Large intestine (tissue), 3 donors: ENCODE measurements around the gene NLGN1. TPM values are rescaled to one million over a fixed set of nuclear protein-coding genes. Genes with fewer than 3 reads are reported as not detected.

Experiments used
- DNase-seq, 2 donors: peaks; one replicate each; pipeline versions ENCODE4 v3.0.0 to v3.0.0-alpha.2; 2013
- H3K27ac ChIP-seq: one replicate; pipeline ENCODE4 v1.5.1; 2013; ENCODE audit warnings: low read length
- H3K27me3 ChIP-seq: 2 replicates; pipeline ENCODE4 v1.6.1; 2013; ENCODE audit warnings: low read length; ENCODE audit not compliant: control insufficient read depth, insufficient read depth
- H3K36me3 ChIP-seq: 2 replicates; pipeline ENCODE4 v1.6.1; 2013; ENCODE audit warnings: low read length; ENCODE audit not compliant: control insufficient read depth, insufficient read depth
- H3K4me1 ChIP-seq: one replicate; pipeline ENCODE4 v1.6.1; 2013; ENCODE audit warnings: low read length; ENCODE audit not compliant: control insufficient read depth, insufficient read depth
- H3K4me3 ChIP-seq: one replicate; pipeline ENCODE4 v1.5.1; 2013; ENCODE audit warnings: low read length
- H3K9me3 ChIP-seq: one replicate; pipeline ENCODE4 v1.6.1; 2013; ENCODE audit warnings: mild to moderate bottlenecking, low read depth, low read length, moderate library complexity; ENCODE audit not compliant: control insufficient read depth
- WGBS: methylation state at CpG from one replicate; pipeline ENCODE4 v1.1.5; 2013; ENCODE audit warnings: low lambda C conversion rate; ENCODE audit not compliant: insufficient coverage; 5-methylcytosine and 5-hydroxymethylcytosine counted together
- polyA plus RNA-seq: library from polyadenylated mRNA; unstranded; fragments of 120-200 nt; gene quantifications from one replicate; pipeline ENCODE4 v1.2.1, GENCODE V29; 2013

Gene NLGN1
- polyA plus RNA-seq, 1 donor, result 3.6 TPM

DNA sequence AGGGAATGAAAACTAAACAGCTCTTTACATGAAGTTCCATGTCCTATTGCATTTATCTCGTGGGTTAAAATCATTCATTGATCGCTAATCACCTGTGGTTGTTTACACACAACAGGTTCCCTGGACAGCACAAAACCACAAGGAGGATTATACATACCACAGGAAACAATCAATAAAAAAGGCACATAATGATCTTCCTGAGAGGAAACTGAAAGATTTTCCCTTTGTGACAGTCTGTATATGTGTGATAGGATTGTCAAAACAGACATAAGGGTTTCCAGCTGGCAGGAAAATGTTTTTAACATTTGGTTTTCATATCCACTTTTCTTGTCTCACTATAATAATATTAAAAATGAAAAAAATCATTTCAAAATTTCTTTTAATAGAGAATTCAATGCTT, 541.8 kb downstream of the NLGN1 start:
- H3K27ac ChIP-seq, result no peak overlapping the region
- no peak for DNase-seq
- no peaks in the 10 kb centered on the region for H3K4me1 ChIP-seq
- no peak overlapping the region for H3K4me3 ChIP-seq
- no peaks in the 10 kb centered on the region for H3K27me3 ChIP-seq
- no peaks in the 10 kb centered on the region for H3K36me3 ChIP-seq
- no peaks in the 10 kb centered on the region for H3K9me3 ChIP-seq
- WGBS, result no CpG with 5 or more reads among the region's 2 CpGs

DNA sequence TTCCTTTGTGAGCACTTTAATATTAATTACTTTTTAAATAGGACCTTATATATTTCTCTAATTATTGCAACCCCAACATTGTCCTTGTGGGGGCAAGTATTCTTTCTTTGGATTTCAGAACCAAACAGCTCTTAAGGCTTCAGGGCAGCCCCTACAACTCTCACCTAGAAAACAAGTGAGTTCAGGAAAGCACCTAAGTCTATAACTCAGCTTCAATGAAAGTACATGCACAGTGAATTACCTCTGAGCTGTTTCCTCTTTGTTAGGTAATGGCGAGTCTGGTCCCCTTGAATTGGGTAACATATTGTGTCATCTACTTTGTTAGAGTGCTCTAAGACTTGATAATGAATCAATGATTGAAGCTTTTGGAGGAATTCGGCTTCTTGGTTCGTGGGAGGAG, 545.7 kb downstream of the NLGN1 start:
- no peak overlapping the region for H3K27ac ChIP-seq
- no peaks in the 10 kb centered on the region for H3K9me3 ChIP-seq
- H3K4me1 ChIP-seq, result no peaks in the 10 kb centered on the region
- DNase-seq, result no peak
- no peak overlapping the region for H3K4me3 ChIP-seq
- H3K27me3 ChIP-seq, result no peaks in the 10 kb centered on the region
- no peaks in the 10 kb centered on the region for H3K36me3 ChIP-seq
- 92% methylated on average over 2 of the region's 3 CpGs for WGBS

DNA sequence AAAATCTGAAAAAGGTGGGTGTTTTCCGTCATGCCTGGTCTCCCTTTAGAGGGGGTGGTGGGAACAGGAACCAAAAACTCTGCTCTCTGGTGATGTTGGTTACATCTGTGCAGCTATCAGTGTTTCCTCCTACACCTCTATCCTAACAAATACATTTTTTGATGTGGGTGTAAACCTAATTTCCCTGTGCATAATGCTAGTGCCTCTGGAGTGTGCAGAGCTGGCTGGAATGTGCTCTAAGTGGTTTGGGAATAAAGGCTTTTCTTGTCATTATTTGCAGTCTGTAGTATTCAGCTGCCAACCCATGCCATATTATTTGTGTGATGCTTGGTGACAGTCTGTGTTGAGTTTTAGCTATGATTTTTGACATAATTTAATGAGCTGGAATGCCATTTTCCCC, 547.6 kb downstream of the NLGN1 start:
- Histone ChIP-seq H3K4me3 (no peak overlapping the region), H3K36me3 (no peaks in the 10 kb centered on the region), H3K4me1 (no peaks in the 10 kb centered on the region), H3K9me3 (no peaks in the 10 kb centered on the region), H3K27ac (no peak overlapping the region), H3K27me3 (no peaks in the 10 kb centered on the region)
- WGBS, result no CpG with 5 or more reads among the region's 1 CpG
- DNase-seq, result no peak

DNA sequence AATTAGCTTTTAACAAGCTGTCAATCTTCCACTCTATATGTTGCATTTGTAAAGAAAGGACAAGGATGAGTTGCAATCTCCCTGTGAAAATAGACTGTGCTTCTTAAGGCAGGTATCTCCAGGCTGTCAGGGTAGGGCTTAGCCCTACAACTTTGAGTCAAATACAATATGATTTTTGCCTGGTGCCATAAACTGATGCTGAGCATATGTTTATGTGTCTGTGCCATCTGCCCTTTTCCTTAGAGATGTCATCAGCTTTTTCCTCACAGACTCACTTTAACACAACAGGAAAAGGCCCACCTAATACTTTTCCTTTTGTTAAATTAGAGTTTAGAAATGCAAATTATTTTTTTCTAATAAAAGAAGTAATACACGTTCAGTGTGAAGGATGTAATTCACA, 548.3 kb downstream of the NLGN1 start:
- DNase-seq, result no peak
- Histone ChIP-seq H3K4me1 (no peaks in the 10 kb centered on the region), H3K27me3 (no peaks in the 10 kb centered on the region), H3K9me3 (no peaks in the 10 kb centered on the region), H3K4me3 (no peak overlapping the region), H3K36me3 (no peaks in the 10 kb centered on the region), H3K27ac (no peak overlapping the region)
- WGBS, result 80% methylated on average over 1 of the region's 1 CpG

DNA sequence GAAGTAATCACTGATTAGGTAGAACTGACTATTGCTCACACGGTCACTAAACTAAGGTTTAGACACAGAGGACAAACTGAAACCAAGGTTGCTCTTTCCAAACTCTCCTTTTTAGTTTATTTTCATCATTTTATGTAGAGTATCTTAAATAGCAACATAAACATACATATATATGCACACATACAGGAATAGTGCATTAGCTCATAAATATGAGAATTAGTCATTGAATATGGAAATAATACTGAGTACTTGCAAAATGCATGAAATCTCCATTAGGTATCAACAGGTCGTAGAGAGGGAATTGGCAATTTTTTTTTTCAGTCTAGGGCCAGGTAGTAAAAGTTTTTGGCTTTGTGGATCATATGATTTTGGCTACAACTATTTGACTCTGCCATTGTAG, 557.1 kb downstream of the NLGN1 start:
- H3K9me3 ChIP-seq, result peaks cover 5% of the 10 kb centered on the region
- H3K27ac ChIP-seq, result no peak overlapping the region
- no peaks in the 10 kb centered on the region for H3K36me3 ChIP-seq
- no peak for DNase-seq
- no peak overlapping the region for H3K4me3 ChIP-seq
- WGBS, result 63% methylated on average over 1 of the region's 2 CpGs
- H3K27me3 ChIP-seq, result no peaks in the 10 kb centered on the region
- H3K4me1 ChIP-seq, result no peaks in the 10 kb centered on the region

DNA sequence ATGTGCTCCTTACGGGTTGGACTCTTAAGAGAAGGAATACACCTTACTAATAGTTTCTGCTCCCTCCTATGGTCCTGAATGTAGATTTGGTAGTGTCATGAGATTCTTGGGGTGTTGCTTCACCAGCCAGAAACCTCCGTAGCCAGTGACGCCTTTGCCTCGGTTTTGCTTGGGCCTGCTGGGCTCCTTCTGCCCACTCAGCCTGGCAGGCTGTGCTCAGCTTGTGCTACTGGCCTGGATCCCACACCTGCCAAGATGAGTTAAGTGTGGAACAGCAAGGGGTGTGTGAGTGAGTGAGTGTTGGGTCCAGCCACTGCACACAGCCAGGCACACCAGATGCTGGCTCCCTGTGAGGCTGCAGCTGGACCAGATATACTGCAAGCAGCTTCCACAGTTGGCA, 560.1 kb downstream of the NLGN1 start:
- peaks cover 5% of the 10 kb centered on the region for H3K9me3 ChIP-seq
- H3K4me3 ChIP-seq, result no peak overlapping the region
- no CpG with 5 or more reads among the region's 4 CpGs for WGBS
- no peaks in the 10 kb centered on the region for H3K4me1 ChIP-seq
- no peaks in the 10 kb centered on the region for H3K27me3 ChIP-seq
- DNase-seq, result no peak
- H3K27ac ChIP-seq, result no peak overlapping the region
- no peaks in the 10 kb centered on the region for H3K36me3 ChIP-seq

DNA sequence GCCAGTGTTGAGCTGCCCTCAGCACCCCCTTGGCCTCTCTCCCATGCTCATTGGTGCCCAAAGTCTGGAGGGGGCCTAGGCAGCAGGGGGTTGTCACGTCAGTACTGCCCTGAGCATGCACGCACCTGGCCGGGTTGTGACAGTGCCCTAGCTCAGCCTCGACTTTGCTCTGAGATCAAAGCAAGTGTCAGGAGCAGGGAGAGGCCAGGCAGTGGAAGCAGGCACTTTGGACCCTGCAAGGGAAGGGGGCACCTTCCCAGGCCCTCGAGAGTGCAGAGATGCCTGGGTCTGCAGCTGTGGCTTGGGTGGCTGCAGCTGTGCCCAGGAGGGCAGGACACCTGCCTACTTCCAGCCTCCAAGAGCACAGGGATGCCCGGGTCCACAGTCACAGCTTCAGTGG, 561.3 kb downstream of the NLGN1 start:
- Histone ChIP-seq H3K4me3 (no peak overlapping the region), H3K27ac (no peak overlapping the region), H3K4me1 (no peaks in the 10 kb centered on the region), H3K27me3 (no peaks in the 10 kb centered on the region), H3K9me3 (peaks cover 5% of the 10 kb centered on the region), H3K36me3 (no peaks in the 10 kb centered on the region)
- no CpG with 5 or more reads among the region's 6 CpGs for WGBS
- DNase-seq, result no peak

DNA sequence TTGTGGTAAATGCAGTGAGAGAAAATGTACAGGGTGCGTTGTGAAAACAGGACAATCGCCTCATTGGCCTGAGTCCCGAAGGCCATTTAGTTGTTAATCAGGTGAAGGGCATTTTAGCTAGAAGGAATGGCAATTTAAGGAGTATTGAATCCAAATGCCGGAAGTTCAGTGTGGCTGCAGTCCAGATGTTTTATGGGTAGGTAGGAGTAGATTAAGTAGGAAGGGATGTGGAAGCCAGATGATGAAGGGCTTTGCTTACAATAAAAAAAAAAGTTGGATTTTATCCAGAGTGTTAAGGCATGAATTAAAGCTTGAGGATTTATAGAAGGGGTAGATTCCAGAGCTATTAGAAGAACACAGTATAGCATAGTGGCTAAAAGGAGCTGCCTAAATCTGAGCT, 572.7 kb downstream of the NLGN1 start:
- H3K27me3 ChIP-seq, result no peaks in the 10 kb centered on the region
- H3K36me3 ChIP-seq, result no peaks in the 10 kb centered on the region
- H3K4me1 ChIP-seq, result no peaks in the 10 kb centered on the region
- no peak overlapping the region for H3K27ac ChIP-seq
- no peaks in the 10 kb centered on the region for H3K9me3 ChIP-seq
- DNase-seq, result no peak
- WGBS, result no CpG with 5 or more reads among the region's 4 CpGs
- no peak overlapping the region for H3K4me3 ChIP-seq

DNA sequence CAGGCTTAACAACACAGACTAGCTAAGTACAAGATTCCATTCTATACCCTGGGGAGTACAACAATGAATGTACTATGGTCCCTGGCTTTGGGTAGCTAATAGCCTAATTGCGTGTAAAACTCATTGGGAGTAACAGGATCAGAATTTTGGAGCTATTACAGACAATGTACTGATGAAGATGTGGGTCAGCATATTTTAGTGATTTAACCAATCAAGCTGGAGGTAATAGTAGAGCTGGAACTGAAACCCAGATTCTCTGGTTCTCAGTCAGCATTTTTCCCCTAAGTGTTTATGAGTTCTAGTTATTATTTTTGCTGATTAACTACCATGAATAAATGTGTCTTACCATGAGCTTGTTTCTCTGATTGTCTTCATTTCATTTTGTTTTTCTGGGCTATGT, 578.7 kb downstream of the NLGN1 start:
- Histone ChIP-seq H3K27ac (no peak overlapping the region), H3K4me1 (no peaks in the 10 kb centered on the region), H3K9me3 (no peaks in the 10 kb centered on the region), H3K4me3 (no peak overlapping the region), H3K36me3 (no peaks in the 10 kb centered on the region), H3K27me3 (no peaks in the 10 kb centered on the region)
- no peak for DNase-seq
- no CpG with 5 or more reads among the region's 1 CpG for WGBS

DNA sequence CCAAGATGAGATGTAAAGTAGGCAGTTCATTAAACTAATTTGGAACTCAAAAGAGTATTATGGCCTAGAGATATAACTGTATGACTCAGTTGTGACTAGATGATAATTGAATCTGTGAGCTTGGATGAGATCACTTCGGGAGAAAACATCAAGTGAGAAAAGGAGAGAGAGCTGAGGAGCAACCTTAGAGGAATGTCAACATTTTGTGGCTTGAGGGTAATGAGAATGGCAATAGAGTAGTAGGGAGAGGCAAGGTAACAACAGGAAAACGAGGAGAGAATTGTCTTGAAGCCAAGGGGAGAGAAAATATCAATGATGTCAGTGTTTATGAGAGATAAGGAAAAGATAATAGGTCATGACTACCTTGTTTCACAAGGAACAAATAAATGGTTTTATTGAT, 580.2 kb downstream of the NLGN1 start:
- H3K27ac ChIP-seq, result no peak overlapping the region
- no peaks in the 10 kb centered on the region for H3K27me3 ChIP-seq
- WGBS, result 31% methylated on average over 2 of the region's 2 CpGs
- no peak for DNase-seq
- H3K4me1 ChIP-seq, result no peaks in the 10 kb centered on the region
- H3K9me3 ChIP-seq, result no peaks in the 10 kb centered on the region
- no peak overlapping the region for H3K4me3 ChIP-seq
- no peaks in the 10 kb centered on the region for H3K36me3 ChIP-seq

DNA sequence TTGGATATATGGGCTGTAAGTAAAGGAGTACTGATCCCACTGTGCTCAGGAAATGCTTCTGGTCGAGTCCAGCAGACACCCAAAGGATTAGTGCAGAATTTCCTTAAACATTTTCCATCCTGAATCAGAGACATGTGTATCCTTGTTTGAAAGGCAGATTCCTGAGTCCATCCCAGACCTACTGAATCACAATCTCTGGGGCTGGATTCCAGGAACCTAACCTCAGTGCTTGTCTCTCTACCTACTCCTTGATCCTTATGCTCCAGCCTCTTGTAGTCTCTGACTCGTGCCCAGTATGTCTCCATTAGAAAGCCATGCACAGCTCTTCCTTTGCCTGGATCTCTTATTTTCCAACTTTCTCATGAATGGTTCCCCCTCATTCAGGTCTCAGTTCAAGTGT, 585.8 kb downstream of the NLGN1 start:
- Histone ChIP-seq H3K36me3 (no peaks in the 10 kb centered on the region), H3K27ac (no peak overlapping the region), H3K27me3 (no peaks in the 10 kb centered on the region), H3K9me3 (no peaks in the 10 kb centered on the region), H3K4me1 (no peaks in the 10 kb centered on the region), H3K4me3 (no peak overlapping the region)
- DNase-seq, result no peak
- WGBS, result no CpG with 5 or more reads among the region's 2 CpGs
